Nephron progenitor cell (in vitro differentiated cells): ENCODE measurements around the gene SFRP2.

ENCODE experiments used
- DNase-seq: peaks from one replicate; pipeline ENCODE4 v3.0.0; 2021
- H3K27ac Mint-ChIP-seq: 2 replicates; pipeline ENCODE4 v1.8.0; 2021; ENCODE audit warnings: mild to moderate bottlenecking, moderate library complexity, mixed read lengths
- H3K27me3 Mint-ChIP-seq: 2 replicates; pipeline ENCODE4 v1.8.0; 2021; ENCODE audit warnings: mild to moderate bottlenecking, low read depth, mixed read lengths; ENCODE audit not compliant: poor library complexity
- H3K36me3 Mint-ChIP-seq: 2 replicates; pipeline ENCODE4 v1.8.0; 2021; ENCODE audit warnings: low read depth, mixed read lengths
- H3K4me1 Mint-ChIP-seq: 2 replicates; pipeline ENCODE4 v1.8.0; 2021; ENCODE audit warnings: mixed read lengths
- H3K4me3 Mint-ChIP-seq: 2 replicates; pipeline ENCODE4 v1.8.0; 2021; ENCODE audit warnings: mild to moderate bottlenecking, moderate library complexity, mixed read lengths
- H3K9me3 Mint-ChIP-seq: 2 replicates; pipeline ENCODE4 v1.8.0; 2021; ENCODE audit warnings: mild to moderate bottlenecking, moderate library complexity, mixed read lengths
- CTCF ChIP-seq: fragments of 200-600 bp; sonication (generic); IDR thresholded peaks from 2 replicates; pipeline ENCODE4 v1.5.0; 2021; ENCODE audit warnings: antibody characterized with exemption

The SFRP2 gene

GRCh38 chr4:153792618-153793247 lies 3.9 kb upstream of the SFRP2 start:
- TF ChIP-seq CTCF: no peak
- DNase-seq: no peak
- Mint-ChIP-seq H3K27me3 (peaks cover 64% of the 10 kb centered on the region), H3K36me3 (no peaks in the 10 kb centered on the region), H3K4me3 (peak overlapping the region; percentile 82), H3K4me1 (peaks cover 76% of the 10 kb centered on the region), H3K27ac (no peak overlapping the region), H3K9me3 (no peaks in the 10 kb centered on the region)

GRCh38 chr4:153791746-153792617 lies 3.1 kb upstream of the SFRP2 start:
- Mint-ChIP-seq H3K36me3 (no peaks in the 10 kb centered on the region), H3K4me3 (peak overlapping the region; percentile 82), H3K9me3 (no peaks in the 10 kb centered on the region), H3K4me1 (peaks cover 84% of the 10 kb centered on the region), H3K27ac (no peak overlapping the region), H3K27me3 (peaks cover 71% of the 10 kb centered on the region)
- peak; percentile 86 for DNase-seq
- TF ChIP-seq CTCF: peak; percentile 48

- H3K4me1 Mint-ChIP-seq: peaks cover 84% of the 10 kb centered on the region
- H3K9me3 Mint-ChIP-seq: no peaks in the 10 kb centered on the region
- DNase-seq: peak; percentile 78
- no peak overlapping the region for H3K27ac Mint-ChIP-seq
- no peaks in the 10 kb centered on the region for H3K36me3 Mint-ChIP-seq
- peak; percentile 31 for TF ChIP-seq CTCF
- H3K27me3 Mint-ChIP-seq: peaks cover 73% of the 10 kb centered on the region
- H3K4me3 Mint-ChIP-seq: peak overlapping the region; percentile 87
These were observed 2.2 kb upstream of the SFRP2 start for GRCh38 chr4:153790962-153791551.

- Mint-ChIP-seq H3K27me3 (peaks cover 71% of the 10 kb centered on the region), H3K4me3 (peak overlapping the region; percentile 87), H3K9me3 (no peaks in the 10 kb centered on the region), H3K27ac (no peak overlapping the region), H3K36me3 (no peaks in the 10 kb centered on the region), H3K4me1 (peaks cover 84% of the 10 kb centered on the region)
- no peak for TF ChIP-seq CTCF
- no peak for DNase-seq
These were observed 1.6 kb upstream of the SFRP2 start for GRCh38 chr4:153790500-153790865.

- Mint-ChIP-seq H3K9me3 (no peaks in the 10 kb centered on the region), H3K27ac (no peak overlapping the region), H3K4me3 (peak overlapping the region; percentile 87), H3K4me1 (peaks cover 79% of the 10 kb centered on the region), H3K27me3 (peaks cover 71% of the 10 kb centered on the region), H3K36me3 (no peaks in the 10 kb centered on the region)
- peak; percentile 18 for DNase-seq
- TF ChIP-seq CTCF: no peak
These were observed 1.0 kb upstream of the SFRP2 start for GRCh38 chr4:153789741-153790499.
